Panc1 (cell line): ENCODE data around the gene POM121. TPM values are rescaled to one million over a fixed set of nuclear protein-coding genes. Genes with fewer than 3 reads are reported as not detected.
"Not testable (repeated sequence)": the region's sequence is repeated elsewhere in the genome, so short reads cannot be mapped to it uniquely, and the experiment has no call there.

Experiments used
- ATAC-seq: fragments of 200-7000 bp; cut with Tn5 transposase; 2 replicates; pipeline ENCODE4 v1.9.1; 2020; ENCODE audit warnings: mild to moderate bottlenecking, moderate library complexity
- BruUV-seq: library from RNA; stranded (reverse); fragments of 400-500 nt; replicated peaks from 2 replicates; lab custom pipeline; 2021; lab: Mats Ljungman, UMichigan
- CTCF ChIA-PET: fragments of 300-600 bp; sonication (Branson Sonifier 250); formaldehyde crosslinking; loops from one replicate; lab custom pipeline; 2022; ENCODE audit warnings: antibody characterized with exemption; lab: Charles Lee
- POLR2A ChIA-PET: fragments of 300-600 bp; sonication (Branson Sonifier 250); formaldehyde crosslinking; loops from one replicate; lab custom pipeline; 2022; ENCODE audit warnings: antibody characterized with exemption; lab: Charles Lee
- DNase-seq: peaks from one replicate; pipeline ENCODE4 v3.0.0-alpha.2; 2010; ENCODE audit warnings: low read depth, low spot score
- H3K27ac ChIP-seq: 2 replicates; pipeline ENCODE4 v1.5.1; 2011; ENCODE audit warnings: mild to moderate bottlenecking, low read length, inconsistent platforms
- H3K27me3 ChIP-seq: fragments of 200-500 bp; sonication (Bioruptor generic); 2 replicates; pipeline ENCODE4 v1.6.0; 2014; ENCODE audit warnings: low read length, inconsistent platforms; ENCODE audit not compliant: control insufficient read depth, insufficient read depth
- H3K36me3 ChIP-seq: fragments of 200-500 bp; sonication (Bioruptor generic); 2 replicates; pipeline ENCODE4 v1.5.1; 2014; ENCODE audit warnings: inconsistent platforms, mild to moderate bottlenecking, low read length, moderate library complexity; ENCODE audit not compliant: control insufficient read depth, insufficient read depth
- H3K4me1 ChIP-seq: 2 replicates; pipeline ENCODE4 v1.5.1; 2011; ENCODE audit warnings: inconsistent platforms, mild to moderate bottlenecking, low read length, moderate library complexity; ENCODE audit not compliant: control insufficient read depth, insufficient read depth
- H3K4me3 ChIP-seq, 2 experiments: 2 replicates each; pipeline ENCODE4 v1.5.1; 2011 to 2012; ENCODE audit warnings: low read depth in 2 of 2, low read length in 2 of 2, mild to moderate bottlenecking in 2 of 2, inconsistent platforms in 1 of 2, moderate library complexity in 1 of 2
- H3K9me3 ChIP-seq: fragments of 200-500 bp; sonication (Bioruptor generic); 2 replicates; pipeline ENCODE4 v1.5.1; 2014; ENCODE audit warnings: low read depth, mild to moderate bottlenecking, inconsistent platforms, low read length, moderate library complexity; ENCODE audit not compliant: control insufficient read depth, insufficient read depth
- in situ Hi-C: cut with HindIII; loops from 2 replicates; pipeline ENCODE4 v1.10.0; 2016; ENCODE audit warnings: low sequenced_read_pairs, low pct_unique_long_range_greater_than_20kb
- intact Hi-C: fragments of 100-400 bp; cut with micrococcal nuclease; formaldehyde crosslinking; loops from one replicate; pipeline ENCODE4 v1.10.0; 2022; ENCODE audit not compliant: unreplicated experiment
- total RNA-seq: library from RNA; stranded (reverse); gene quantifications from one replicate; pipeline ENCODE4 v1.2.1, GENCODE V29; 2021; ENCODE audit not compliant: unreplicated experiment

Gene POM121
- total RNA-seq, 1 experiment from 2014 or later = 62.4 TPM

DNA sequence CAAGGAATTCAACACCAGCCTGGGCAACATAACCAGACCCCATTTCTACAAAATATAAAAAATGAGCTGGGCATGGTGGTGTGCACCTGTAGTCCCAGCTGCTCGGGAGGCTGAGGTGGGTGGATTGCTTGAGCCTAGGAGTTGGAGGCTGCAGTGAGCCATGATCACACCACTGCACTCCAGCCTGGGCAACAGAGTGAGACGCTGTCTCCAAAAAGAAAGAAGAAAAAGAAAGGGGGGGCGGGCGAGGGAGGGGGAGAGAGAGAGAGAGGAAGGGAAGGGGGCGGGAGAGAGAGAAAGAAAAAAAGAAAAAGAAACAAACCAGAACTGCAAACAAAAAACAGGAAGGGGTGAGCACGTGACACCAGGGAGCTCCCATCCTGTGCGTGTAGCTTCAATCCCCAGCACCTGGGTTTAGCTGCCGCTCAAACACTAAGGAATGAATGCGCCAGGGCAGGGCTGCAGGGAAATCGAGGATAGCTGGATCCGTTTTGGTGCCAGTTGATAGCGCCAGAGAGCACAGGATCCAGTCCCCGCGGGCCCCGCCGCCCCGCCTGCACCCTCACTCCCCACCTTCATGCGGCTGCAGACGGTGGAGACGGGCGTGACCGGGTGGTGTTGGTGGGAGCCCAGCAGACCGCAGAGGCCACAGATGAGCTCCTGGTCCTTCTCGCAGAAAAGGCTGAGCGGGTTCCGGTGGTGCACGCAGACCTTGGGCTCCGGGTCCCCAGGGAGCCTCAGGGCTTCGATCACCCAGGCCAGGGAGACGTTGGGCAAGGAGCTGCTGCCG, 40.5 kb downstream of the POM121 start:
- CTCF ChIA-PET = not testable (repeated sequence)

DNA sequence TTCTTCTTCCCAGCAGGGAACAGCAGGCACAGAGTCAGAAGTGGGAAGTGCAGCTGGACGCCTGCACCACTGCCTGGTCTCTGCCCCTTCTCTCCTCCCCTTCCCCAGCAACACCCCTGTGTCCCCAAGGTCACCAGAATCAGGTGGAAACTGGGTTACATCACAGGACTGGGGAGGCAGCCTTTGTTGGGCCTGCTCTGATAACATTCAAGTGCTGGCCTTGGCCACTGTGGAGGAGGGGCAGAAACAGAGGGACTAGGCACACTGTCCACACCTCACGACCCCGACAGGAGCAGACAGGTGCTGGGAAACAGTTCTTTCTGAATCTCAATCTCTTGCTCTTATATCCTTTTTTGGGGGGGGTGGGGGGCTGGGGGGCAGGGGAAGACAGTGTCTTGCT, 42.0 kb downstream of the POM121 start:
- BruUV-seq, CTCF ChIA-PET, intact Hi-C loops, in situ Hi-C loops, ATAC-seq, POLR2A ChIA-PET, H3K27ac ChIP-seq, H3K27me3 ChIP-seq, H3K4me3 ChIP-seq, DNase-seq, H3K9me3 ChIP-seq, H3K4me1 ChIP-seq, H3K36me3 ChIP-seq: not testable (repeated sequence)

More for the DNA sequence above, 40.5 kb downstream of the POM121 start:
- POLR2A ChIA-PET, H3K36me3 ChIP-seq, in situ Hi-C loops, H3K27ac ChIP-seq, DNase-seq, ATAC-seq, BruUV-seq, intact Hi-C loops, H3K9me3 ChIP-seq, H3K27me3 ChIP-seq, H3K4me3 ChIP-seq, H3K4me1 ChIP-seq: not testable (repeated sequence)

DNA sequence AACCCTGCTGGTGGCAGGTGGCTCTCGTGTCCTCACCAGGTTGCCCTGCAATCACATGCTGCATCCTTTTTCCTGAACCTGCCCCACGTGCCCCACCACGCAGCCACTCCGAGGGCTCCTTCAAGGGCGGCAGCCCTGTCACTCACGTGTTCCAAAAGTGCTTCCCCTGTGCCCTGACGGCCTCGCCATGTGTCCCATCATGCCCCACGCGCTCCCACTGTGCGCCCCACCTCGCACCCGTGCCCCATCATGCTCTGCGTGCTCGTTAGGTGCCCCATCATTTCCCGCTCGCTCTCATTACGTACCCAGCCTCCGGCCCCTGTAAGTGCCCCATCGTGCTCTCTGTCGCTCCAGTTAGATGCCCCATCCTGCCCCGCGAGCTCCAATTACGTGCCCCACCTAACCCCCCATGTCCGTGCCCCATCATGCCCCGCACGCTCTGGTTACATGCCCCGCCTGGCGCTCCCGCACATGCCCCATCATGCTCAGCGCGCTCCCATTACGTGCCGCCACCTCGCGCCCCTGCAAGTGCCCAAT, 44.2 kb downstream of the POM121 start, which contains the start of gene TRIM74:
TRIM74 (minus strand) TSS at position 487 of the 537 bp plus-strand sequence. CDS start 3,309 bp downstream, outside the sequence.
- intact Hi-C loops, CTCF ChIA-PET, H3K4me1 ChIP-seq, DNase-seq, H3K27me3 ChIP-seq, BruUV-seq, H3K36me3 ChIP-seq, H3K4me3 ChIP-seq, H3K27ac ChIP-seq, POLR2A ChIA-PET, in situ Hi-C loops, ATAC-seq, H3K9me3 ChIP-seq: not testable (repeated sequence)

DNA sequence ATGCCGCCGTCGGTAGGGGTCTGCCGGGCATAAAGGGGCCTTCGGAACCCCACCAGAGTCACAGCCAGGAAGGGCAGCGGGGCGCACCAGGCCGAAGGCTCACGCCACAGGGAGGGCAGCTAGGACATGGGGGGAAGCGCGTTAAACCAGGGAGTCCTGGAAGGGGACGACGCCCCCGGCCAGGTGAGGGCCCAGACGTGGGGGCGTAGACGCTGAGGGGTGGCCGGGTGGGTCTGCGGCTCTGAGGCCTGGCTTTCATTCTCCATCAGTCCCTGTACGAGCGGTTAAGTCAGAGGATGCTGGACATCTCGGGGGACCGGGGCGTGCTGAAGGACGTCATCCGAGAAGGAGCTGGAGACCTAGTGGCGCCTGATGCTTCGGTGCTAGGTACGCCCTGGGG, 44.8 kb downstream of the POM121 start:
- intact Hi-C loops, POLR2A ChIA-PET, H3K27me3 ChIP-seq, H3K4me1 ChIP-seq, in situ Hi-C loops, DNase-seq, BruUV-seq, CTCF ChIA-PET, H3K9me3 ChIP-seq, H3K36me3 ChIP-seq, H3K27ac ChIP-seq, ATAC-seq, H3K4me3 ChIP-seq: not testable (repeated sequence)

DNA sequence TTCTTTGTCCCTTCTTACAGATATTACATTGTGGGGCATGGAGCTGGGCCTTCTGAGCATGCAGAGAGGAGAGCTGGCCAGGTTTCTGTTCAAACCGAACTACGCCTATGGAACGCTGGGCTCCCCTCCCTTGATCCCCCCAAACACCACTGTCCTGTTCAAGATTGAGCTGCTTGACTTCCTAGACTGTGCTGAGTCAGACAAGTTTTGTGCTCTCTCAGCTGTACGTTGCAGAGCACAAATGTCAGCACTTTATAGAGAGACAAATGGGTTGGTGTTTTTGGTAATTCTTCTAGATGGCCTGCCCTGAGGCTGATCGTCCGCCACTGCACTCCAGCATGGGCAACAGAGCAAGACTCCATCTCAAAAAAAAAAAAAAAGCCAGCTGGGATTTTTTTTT, 46.6 kb downstream of the POM121 start:
- 0 out of 2 replicates have a peak, but pooled peaks have one; percentile 6 for ATAC-seq
- H3K27ac ChIP-seq, POLR2A ChIA-PET, DNase-seq, H3K4me3 ChIP-seq, in situ Hi-C loops, intact Hi-C loops, BruUV-seq, H3K27me3 ChIP-seq, H3K9me3 ChIP-seq, H3K4me1 ChIP-seq, H3K36me3 ChIP-seq, CTCF ChIA-PET: not testable (repeated sequence)

DNA sequence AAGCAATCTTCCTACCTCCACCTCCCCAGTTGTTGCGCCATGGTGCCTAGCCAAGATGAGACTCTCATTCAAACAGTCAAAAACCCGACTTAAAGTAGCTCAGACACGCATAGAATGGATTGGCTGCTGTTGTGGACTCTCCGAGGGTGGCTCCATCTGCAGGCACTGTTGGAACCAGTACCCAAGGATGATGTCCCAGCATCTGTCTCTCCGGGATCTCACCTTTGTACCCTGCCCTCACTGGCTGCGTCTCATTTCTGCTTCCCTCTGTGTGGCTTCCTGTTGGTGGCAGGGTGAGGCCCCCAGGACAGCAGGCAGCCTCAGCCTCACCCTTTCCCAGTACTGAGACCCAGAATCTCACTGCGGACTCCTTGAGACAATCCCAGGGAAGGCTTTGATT, 49.9 kb downstream of the POM121 start:
- POLR2A ChIA-PET, BruUV-seq, intact Hi-C loops: not testable (repeated sequence)

DNA sequence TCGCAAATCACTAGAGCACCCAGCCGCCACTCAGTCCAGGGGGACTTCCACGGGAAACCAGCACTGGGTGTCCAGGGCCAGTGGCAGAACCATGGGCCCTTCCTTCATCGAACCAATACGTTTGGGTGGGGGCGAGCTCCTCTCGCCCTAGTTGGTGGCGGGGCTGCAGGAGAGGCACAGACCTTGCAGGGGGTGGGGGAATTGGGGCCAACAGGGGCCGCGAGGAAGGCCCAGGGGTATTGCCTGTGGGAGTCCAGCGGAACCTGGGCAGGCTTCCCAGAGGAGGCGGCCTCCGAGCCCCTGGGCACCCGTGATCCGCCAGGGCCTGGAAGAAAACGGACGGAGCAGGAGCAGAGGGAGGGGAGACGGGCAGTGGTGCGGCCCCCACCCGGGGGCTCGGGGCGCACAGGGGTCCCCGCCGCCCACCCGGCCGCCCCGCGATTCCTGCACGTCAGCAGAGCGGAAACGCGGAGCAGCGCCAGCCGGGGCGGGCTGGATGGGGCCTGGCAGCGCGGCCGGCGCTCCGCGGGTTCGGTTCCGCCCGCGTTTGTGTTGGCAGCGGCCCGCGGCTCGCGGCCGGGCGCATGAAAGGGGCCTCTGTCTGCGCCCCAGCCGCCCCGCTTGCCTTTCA, 50.9 kb downstream of the POM121 start:
- H3K4me3 ChIP-seq, in situ Hi-C loops, DNase-seq, ATAC-seq, BruUV-seq, H3K9me3 ChIP-seq, H3K4me1 ChIP-seq, CTCF ChIA-PET, H3K27me3 ChIP-seq, H3K36me3 ChIP-seq, intact Hi-C loops, POLR2A ChIA-PET, H3K27ac ChIP-seq: not testable (repeated sequence)

More for the DNA sequence above, 49.9 kb downstream of the POM121 start:
- H3K27me3 ChIP-seq, H3K27ac ChIP-seq, H3K4me1 ChIP-seq, DNase-seq, H3K4me3 ChIP-seq, H3K9me3 ChIP-seq, H3K36me3 ChIP-seq, in situ Hi-C loops, CTCF ChIA-PET: not testable (repeated sequence)
- peak; percentile 27; the same call in 1 of the 2 replicates for ATAC-seq
